ENCODE measurements around the gene RCSD1. TPM values are rescaled to one million over a fixed set of nuclear protein-coding genes. Genes with fewer than 3 reads are reported as not detected.

Gene RCSD1
- total and polyA plus RNA-seq, 2 of the 4 experiments (the other 2 are of a cell fraction) = 0.03 TPM; not detected in 1

DNA sequence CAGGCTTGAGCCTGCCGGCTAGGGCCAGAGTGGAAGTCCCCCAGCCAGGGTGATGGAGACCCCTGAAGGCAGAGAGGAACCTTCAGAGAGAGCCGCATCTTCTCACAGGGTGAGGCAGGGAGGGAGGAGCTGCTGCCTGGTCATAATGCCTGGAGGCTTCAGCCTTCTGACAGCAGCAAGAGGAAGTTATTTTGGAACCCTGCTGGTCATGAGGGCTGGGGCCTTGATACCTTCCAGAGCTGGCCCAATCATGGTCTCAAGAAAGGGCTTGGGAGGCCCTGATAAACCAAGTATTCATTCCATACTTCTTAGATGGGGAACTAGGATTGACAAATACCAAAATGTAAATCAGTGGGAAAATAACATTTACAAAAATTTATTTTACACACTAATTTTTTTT is 65.1 kb downstream of the RCSD1 start:
- H3K4ac ChIP-seq (ENCODE audit: low read depth, low read length) = no peak overlapping the region
- no peak overlapping the region for H2BK15ac ChIP-seq (ENCODE audit: low read depth, low read length)
- no peak overlapping the region for H3K23ac ChIP-seq (ENCODE audit: low read depth, low read length)
- ChIA-PET POLR2A (ENCODE audit: unreplicated experiment) (no interaction called here), CTCF (interaction anchor here (0.9 to 1.3 kb wide), 3 partner anchors 13 to 102 kb away, joined by 3 to 5 read pairs (median 4); no protein-coding TSS in a partner anchor)
- H4K8ac ChIP-seq (ENCODE audit: low read depth in 2 of 2, low read length in 2 of 2) = no peak overlapping the region
- no peak overlapping the region for H2AFZ ChIP-seq (replicated peaks; ENCODE audit: low read length, poor library complexity)
- no peaks in the 10 kb centered on the region for H3K79me1 ChIP-seq (ENCODE audit: low read depth in 1 of 2, low read length in 2 of 2)
- no peak overlapping the region for H4K91ac ChIP-seq (ENCODE audit: insufficient read depth, low read depth, low read length)
- H3K14ac ChIP-seq (replicated peaks; ENCODE audit: low read depth, low read length) = no peak overlapping the region
- no peak overlapping the region for H3K9ac ChIP-seq (ENCODE audit: low read depth, low read length)
- H2AK5ac ChIP-seq (ENCODE audit: low read depth, low read length) = no peak overlapping the region
- no peaks in the 10 kb centered on the region for H3K36me3 ChIP-seq (ENCODE audit: control insufficient read depth, insufficient read depth, low read length)
- H3K4me2 ChIP-seq (ENCODE audit: low read depth, low read length) = no peak overlapping the region
- no peak overlapping the region for H3K18ac ChIP-seq (ENCODE audit: low read depth, low read length)
- no peak overlapping the region for H2AK9ac ChIP-seq (replicated peaks; ENCODE audit: low read depth, low read length, poor library complexity)
- intact Hi-C loops (cut with micrococcal nuclease) (no loop called here), dilution Hi-C loops (cut with HindIII; ENCODE audit: low sequenced_read_pairs, unreplicated experiment) (no loop called here), in situ Hi-C loops (cut with MboI; ENCODE audit: low sequenced_read_pairs) (loop anchor here (25.0 kb wide), 1 partner anchor 433 kb away; no protein-coding TSS in a partner anchor)
- TF ChIP-seq MAFK (IDR thresholded peaks at IDR 0.05; ENCODE audit: low read depth, low read length) (no peak), MAZ (IDR thresholded peaks at IDR 0.05; ENCODE audit: borderline replicate concordance, low read depth, low read length) (no peak)
- no peak overlapping the region for H3K27ac ChIP-seq (ENCODE audit: insufficient read depth, low read length)
- no peak for ATAC-seq (ENCODE audit: low read depth)
- H4K5ac ChIP-seq (ENCODE audit: low read depth, low read length) = no peak overlapping the region
- no peak overlapping the region for H2BK20ac ChIP-seq (ENCODE audit: low read depth, low read length)
- H3K56ac ChIP-seq (ENCODE audit: extremely low read depth, insufficient read depth, low read length) = no peak overlapping the region
- no TSS peak for BruUV-seq (replicated peaks)
- H3K9me1 ChIP-seq (ENCODE audit: insufficient read depth, low read length) = no peaks in the 10 kb centered on the region
- H2BK5ac ChIP-seq (ENCODE audit: low read depth, low read length, poor library complexity, severe bottlenecking) = no peak overlapping the region
- no peak overlapping the region for H2BK120ac ChIP-seq (ENCODE audit: low read depth, low read length)
- no peak overlapping the region for H3K4me3 ChIP-seq (ENCODE audit: insufficient read depth, low read depth, low read length)
- no peaks in the 10 kb centered on the region for H4K20me1 ChIP-seq (ENCODE audit: insufficient read depth, low read length)
- no peaks in the 10 kb centered on the region for H3K9me3 ChIP-seq (ENCODE audit: control insufficient read depth, insufficient read depth, low read length)
- DNase-seq = no peak
- 80% methylated on average over 1 of the region's 2 CpGs; no CpG with 5 or more reads in 1 of the 2 experiments for whole genome bisulfite sequencing, 2 experiments (ENCODE audit: extremely low coverage in 2 of 2, insufficient read length in 1 of 2)
- H3K4me1 ChIP-seq (ENCODE audit: control insufficient read depth, insufficient read depth, low read length) = no peaks in the 10 kb centered on the region
- H3K27me3 ChIP-seq (ENCODE audit: control insufficient read depth, insufficient read depth, low read length) = peaks cover 35% of the 10 kb centered on the region

All from IMR-90 (cell line).